T-helper 1 cell treated with Interleukin-12 subunit alpha and Interleukin-12 subunit beta and Interleukin-4 antibody, amounts not matched to agents 30 ng/mL and 1 ng/mL, for 36 hours (primary cell): ENCODE data around the gene MAP2K6. TPM values are rescaled to one million over a fixed set of nuclear protein-coding genes. Genes with fewer than 3 reads are reported as not detected.

Experiments
- intact Hi-C: fragments of 100-400 bp; cut with micrococcal nuclease; formaldehyde crosslinking; loops from one replicate; pipeline ENCODE4 v1.15.1; 2024
- total RNA-seq: library from RNA; stranded (reverse); gene quantifications from 2 replicates; pipeline ENCODE4 v1.2.3, GENCODE V29; 2022

Gene MAP2K6
- total RNA-seq, 1 donor from 2014 or later = 4.2 TPM

- intact Hi-C loops = no loop called here
Measured at GRCh38 chr17:69425978-69426377, 11.5 kb downstream of the MAP2K6 start.

DNA sequence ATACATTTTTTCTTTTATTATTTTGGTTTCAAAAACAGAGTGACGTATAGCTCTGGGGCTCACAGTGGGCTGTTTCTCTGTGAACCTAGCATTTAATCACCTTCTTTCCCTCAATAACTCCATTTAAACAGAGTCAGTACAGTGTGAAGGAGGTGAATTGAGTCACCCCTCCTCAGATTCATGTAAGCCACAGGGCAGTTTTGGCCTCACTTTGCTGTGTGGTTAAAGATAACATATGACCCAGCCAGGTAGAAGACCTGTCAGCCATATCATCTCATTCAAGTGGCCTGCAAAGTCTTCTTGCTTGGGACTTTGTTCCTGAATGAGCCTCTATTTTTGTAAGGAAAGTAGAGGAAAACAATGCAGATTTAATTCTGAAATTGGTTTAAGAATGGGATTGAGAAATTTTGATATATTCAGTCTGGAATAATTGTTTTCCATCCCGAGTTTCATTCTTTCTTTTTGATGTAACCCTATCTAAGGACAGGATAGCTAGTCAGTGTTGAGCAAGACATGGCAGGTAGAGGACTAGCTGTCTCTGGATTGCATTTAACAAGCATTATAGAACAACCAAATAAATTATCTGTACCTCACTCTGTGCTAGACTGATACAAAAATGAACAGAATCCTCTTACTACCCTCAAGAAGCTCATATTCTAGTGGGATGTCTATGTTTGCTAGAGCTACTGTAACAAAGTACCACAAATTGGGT is 13.1 kb downstream of the MAP2K6 start:
- intact Hi-C loops = no loop called here

- intact Hi-C loops = no loop called here
Measured at GRCh38 chr17:69428252-69428980, 13.9 kb downstream of the MAP2K6 start.

DNA sequence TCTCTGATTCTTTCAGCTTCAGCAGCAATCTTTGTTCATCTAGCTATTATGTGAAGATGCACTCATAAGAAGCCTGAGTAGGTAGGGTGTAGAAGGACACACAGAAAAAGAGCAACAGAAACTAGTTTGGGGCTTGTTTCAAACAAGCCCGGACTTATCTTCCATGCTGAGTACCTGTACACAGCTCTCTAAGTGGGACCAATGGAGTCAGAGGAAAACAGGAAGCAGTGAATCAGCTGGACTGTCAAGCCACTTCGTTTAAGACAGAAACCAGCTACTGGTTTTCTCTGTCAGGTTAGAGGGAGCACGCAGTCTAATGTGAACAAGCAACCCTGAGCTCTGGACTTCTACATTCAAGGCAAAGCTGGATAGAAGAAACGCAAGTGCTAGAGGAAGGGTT is 16.0 kb downstream of the MAP2K6 start:
- intact Hi-C loops = no loop called here

DNA sequence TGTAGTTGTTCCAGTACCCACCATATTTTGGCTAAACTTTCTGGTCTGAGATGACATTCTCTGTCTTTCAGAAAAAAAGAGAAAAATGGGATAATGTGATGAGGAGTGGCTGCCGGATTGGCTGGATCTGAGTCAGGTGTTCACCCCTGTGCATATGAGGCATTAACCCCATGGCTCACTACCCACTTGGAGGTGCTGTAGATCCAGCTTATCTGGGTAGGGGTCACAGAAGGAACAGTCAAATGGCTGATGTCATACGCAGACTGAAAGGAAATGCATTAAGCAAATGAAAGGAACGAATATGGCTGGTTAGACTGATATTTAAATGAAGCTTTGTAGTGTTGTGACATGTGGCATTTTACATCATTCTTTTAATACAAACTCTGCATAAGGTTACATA is 17.3 kb downstream of the MAP2K6 start:
- intact Hi-C loops = no loop called here

DNA sequence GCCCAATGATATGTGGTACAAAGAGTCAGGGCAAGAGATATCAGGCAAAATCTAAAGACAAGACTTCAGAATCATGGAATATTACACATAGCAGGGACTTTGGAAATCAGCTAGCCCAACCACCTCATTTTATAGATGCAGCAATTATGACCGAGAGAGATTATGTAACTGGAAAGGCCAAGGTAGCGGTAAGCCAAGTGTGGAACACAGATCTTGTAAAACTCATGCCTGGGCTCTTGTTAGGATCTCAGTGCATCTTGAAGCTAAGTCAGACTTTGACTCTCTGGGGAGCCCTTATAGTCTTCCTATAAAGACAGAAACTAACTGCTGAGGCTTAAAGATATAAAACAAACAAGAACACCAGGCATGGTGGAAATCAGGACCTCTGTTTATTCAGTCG is 18.6 kb downstream of the MAP2K6 start:
- intact Hi-C loops = no loop called here

- intact Hi-C loops = no loop called here
Measured at GRCh38 chr17:69434164-69434579, 19.7 kb downstream of the MAP2K6 start.

DNA sequence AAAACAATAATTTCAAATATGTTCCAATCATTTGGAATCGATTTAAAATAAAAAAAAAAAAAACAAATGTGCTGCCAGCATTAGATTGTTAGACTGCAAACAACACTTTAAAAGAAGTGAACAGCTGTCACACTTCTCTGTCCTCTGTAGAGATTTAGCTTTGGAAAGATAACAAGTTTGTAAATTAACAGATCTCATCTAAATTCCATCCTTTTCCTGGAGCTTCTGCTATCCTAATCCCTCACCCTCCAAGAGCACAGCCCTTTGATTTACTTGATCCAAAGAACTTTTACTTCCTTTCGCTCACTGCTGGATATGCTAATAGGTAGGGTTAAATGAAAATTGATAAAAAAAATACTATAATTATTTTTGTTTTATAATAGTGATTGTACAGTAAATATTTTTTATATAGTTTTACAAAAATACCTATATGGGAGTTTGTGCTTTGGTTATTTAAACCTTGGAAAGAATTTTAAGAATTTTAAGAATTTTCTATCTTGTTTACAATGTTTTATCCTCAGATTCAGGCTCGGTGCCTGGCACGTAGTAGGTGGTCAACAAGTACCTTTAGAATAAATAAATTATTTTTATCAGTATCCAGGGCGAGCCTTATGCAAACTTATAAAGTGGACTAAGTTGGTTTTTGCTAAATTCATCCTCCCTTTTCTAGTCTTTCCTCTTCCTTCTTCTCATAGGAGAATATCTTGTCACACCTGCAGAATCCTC is 21.6 kb downstream of the MAP2K6 start:
- intact Hi-C loops = no loop called here

DNA sequence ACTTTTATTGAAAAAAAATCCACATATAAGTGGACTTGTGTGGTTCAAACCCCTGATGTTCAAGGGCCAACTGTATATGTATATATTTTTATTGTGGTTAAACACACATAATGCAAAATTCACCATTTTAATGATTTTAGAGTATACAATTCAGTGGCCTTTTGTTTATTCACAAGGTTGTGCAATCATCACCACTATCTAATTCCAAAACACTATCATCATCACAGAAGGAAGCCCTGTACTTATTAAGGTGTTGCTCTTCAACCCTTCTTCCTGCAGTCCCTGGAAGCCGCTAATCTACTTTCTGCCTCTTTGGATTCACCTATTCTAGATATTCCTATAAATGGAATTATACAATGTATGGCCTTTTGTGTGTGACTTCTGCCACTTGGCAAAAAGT is 23.0 kb downstream of the MAP2K6 start:
- intact Hi-C loops = no loop called here

DNA sequence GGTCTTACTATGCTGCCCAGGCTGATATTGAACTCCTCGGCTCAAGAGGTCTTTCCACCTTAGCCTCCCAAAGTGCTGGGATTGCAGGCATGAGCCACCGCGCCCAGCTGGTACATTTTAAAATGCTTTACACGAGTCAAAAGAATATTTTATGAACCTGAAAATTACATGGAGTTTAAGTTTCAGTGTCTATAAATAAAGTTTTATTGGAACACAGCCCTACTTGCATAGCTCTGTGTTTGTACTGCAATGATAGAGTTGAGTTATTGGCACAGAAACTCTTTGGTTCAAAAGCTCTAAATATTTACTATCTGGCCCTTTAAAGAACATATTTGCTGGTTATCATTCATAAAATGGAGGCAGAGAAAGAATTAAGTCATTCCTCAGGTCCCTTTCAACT is 24.3 kb downstream of the MAP2K6 start:
- intact Hi-C loops = no loop called here

- intact Hi-C loops = loop anchor here (2.0 kb wide), 1 partner anchor 22 kb away; no protein-coding TSS in a partner anchor
Measured at GRCh38 chr17:69441179-69441578, 26.7 kb downstream of the MAP2K6 start.

DNA sequence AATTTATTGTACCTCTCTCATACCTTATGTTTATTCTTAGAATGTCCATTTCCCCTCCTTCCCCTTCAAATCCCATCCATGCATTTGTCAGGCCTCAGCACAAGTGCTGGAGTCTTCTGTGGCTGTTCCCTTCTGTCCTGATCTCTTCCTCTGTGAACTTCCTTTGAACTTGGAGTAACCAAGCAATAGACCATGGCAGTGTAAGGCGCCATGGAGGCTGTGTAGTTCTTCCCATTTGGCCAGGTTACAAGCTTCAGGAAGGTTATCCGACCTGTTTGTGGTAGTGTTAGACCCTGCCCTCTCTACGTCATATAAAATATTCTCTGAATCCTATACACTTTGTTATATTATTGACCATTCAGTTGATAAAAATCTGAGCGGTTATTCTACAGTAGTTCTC is 28.6 kb downstream of the MAP2K6 start:
- intact Hi-C loops = no loop called here

DNA sequence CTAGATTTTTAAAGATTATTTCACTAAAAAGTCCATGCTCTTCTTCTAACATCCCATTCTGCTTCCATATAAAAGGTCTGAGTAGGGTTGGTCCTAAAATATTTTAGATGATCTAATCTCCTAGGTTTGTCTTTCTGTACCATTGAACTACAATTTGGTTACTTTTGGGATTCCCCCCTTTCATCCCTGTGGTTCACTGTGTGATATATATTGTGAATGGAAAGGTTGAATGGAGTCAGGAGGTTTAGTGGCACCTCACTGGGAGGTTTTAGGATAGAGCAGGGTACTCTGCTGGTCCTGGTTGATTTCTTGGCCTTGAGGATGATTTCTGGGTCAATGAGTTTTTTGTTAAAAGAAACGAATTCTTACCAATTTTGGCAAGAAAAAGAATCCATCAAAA is 29.5 kb downstream of the MAP2K6 start:
- intact Hi-C loops = no loop called here

GRCh38 chr17:69445132-69445531 is 30.6 kb downstream of the MAP2K6 start:
- intact Hi-C loops = no loop called here

GRCh38 chr17:69447726-69448125 is 33.2 kb downstream of the MAP2K6 start:
- intact Hi-C loops = no loop called here

- intact Hi-C loops = no loop called here
Measured at GRCh38 chr17:69448431-69449102, 34.1 kb downstream of the MAP2K6 start.

DNA sequence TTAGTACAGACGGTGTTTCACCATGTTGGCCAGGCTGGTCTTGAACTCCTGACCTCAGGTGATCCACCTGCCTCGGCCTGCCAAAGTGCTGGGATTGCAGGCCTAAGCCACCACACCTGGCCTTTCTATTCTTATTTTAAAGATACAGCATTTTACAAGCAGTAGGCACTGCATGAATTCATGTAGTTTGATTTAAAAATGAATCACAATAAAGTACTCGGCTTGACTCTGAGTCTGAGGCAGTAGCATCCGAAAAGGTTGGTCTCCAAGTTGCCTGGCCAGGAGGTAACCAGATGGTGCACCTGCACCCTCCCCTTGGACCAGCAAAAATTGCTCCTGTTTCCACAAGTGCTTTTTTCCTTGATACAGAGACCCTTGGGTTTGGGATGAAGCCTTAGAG is 35.6 kb downstream of the MAP2K6 start:
- intact Hi-C loops = no loop called here

GRCh38 chr17:69450918-69451317 is 36.4 kb downstream of the MAP2K6 start:
- intact Hi-C loops = no loop called here

DNA sequence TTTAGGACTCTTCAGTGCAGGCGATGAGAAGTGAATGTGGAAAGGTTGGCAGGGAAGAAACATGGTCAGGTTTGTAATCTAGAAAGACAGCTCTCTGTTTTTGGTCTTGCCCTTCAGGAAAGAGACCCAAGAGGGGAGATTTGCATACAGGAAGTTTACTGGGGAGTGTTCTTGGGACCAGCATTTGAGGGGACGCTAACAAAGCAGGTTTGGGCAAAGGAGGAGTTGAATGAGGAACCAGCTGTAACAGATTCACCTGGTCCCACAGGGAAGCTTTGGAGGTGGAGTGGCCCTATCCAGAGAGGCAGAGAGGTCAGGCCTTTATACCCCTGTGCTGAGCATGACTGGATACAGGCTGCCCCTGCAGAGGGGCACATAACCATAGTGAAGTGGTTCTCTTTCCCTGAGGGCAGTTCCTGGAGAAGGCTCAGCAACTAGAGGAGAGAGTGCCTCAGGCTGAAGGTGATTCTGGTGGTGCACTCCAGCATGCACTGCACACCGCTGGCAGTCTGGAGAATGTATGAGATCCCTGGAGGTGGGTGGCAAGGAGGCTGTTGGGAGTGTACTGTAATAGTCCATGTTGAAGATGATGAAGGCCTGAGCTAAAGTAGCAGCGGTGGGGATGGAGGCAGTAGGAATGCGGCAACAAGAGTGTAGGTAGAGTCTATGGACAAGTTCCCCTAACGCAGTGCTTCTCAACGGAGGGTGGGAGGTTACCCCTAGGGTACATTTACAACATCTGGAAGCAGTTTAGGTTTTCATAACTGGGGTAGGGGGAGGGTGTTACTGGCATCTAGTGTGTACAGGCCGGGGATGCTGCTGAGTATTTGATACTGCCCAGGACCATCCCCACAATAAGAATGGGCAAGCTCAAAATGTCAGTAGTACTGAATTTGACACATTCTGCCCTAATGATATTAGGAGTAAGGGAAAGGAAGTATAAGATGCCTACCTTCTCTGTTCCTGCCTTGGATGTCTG is 37.2 kb downstream of the MAP2K6 start:
- intact Hi-C loops = no loop called here

GRCh38 chr17:69452664-69453260 is 38.3 kb downstream of the MAP2K6 start:
- intact Hi-C loops = no loop called here
